Measurements from ENCODE around the gene RASSF4.

DNA sequence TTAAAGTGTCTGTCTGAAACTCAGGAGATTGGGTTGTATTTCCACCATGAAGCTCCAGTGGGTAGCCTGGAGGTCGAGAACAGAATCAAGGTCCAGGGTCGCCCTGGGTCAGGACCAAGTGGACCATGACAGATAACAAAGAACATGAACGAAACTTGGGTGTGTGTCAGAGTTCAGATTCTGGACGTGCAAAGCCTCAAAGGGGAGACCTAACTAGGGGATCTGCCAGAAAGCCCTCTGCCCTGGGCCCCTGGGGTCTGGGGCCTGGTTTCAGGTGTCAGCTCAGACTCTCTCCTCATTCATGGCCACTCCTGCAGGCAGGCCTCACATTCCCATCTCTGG lies 1.6 kb downstream of the RASSF4 start:
- TF ChIP-seq POLR2A (IDR thresholded peaks at IDR 0.05; ENCODE audit: low read length) (no peak), GATA1 (IDR thresholded peaks at IDR 0.05; ENCODE audit: low read depth, low read length) (no peak)
